GM08714 (cell line): Measurements from ENCODE around the gene MAPT.
"Not testable (repeated sequence)": the region's sequence is repeated elsewhere in the genome, so short reads cannot be mapped to it uniquely, and the experiment has no call there.

Experiments
- H3K4me3 ChIP-seq: fragments of 200-500 bp; sonication (Bioruptor generic); 2 replicates; pipeline ENCODE4 v1.5.1; 2014; ENCODE audit warnings: mild to moderate bottlenecking, low read length, inconsistent platforms
- ZNF274 ChIP-seq: IDR thresholded peaks from 2 replicates; pipeline ENCODE4 v1.6.1; 2012; ENCODE audit warnings: mild to moderate bottlenecking, low read depth, low read length

Gene MAPT

GRCh38 chr17:45904866-45905265, 10.5 kb downstream of the MAPT start:
- no peak overlapping the region for H3K4me3 ChIP-seq
- TF ChIP-seq ZNF274, result no peak

GRCh38 chr17:45905814-45906213, 11.5 kb downstream of the MAPT start:
- no peak for TF ChIP-seq ZNF274
- H3K4me3 ChIP-seq, result no peak overlapping the region

- H3K4me3 ChIP-seq, result no peak overlapping the region
- TF ChIP-seq ZNF274, result no peak
Observed at GRCh38 chr17:45906237-45906636, 11.9 kb downstream of the MAPT start.

- no peak for TF ChIP-seq ZNF274
- no peak overlapping the region for H3K4me3 ChIP-seq
Observed at GRCh38 chr17:45906927-45907622, 12.7 kb downstream of the MAPT start.

- H3K4me3 ChIP-seq, result no peak overlapping the region
- TF ChIP-seq ZNF274, result no peak
Observed at GRCh38 chr17:45907750-45908395, 13.5 kb downstream of the MAPT start.

GRCh38 chr17:45908460-45908859, 14.1 kb downstream of the MAPT start:
- no peak overlapping the region for H3K4me3 ChIP-seq
- no peak for TF ChIP-seq ZNF274

GRCh38 chr17:45908935-45909334, 14.6 kb downstream of the MAPT start:
- TF ChIP-seq ZNF274, result no peak
- no peak overlapping the region for H3K4me3 ChIP-seq

GRCh38 chr17:45910667-45911066, 16.3 kb downstream of the MAPT start:
- no peak for TF ChIP-seq ZNF274
- H3K4me3 ChIP-seq, result no peak overlapping the region

GRCh38 chr17:45912319-45912718, 18.0 kb downstream of the MAPT start:
- no peak overlapping the region for H3K4me3 ChIP-seq
- TF ChIP-seq ZNF274, result no peak

GRCh38 chr17:45913030-45913429, 18.7 kb downstream of the MAPT start:
- H3K4me3 ChIP-seq, result not testable (repeated sequence)

GRCh38 chr17:45914047-45914717, 19.8 kb downstream of the MAPT start:
- no peak for TF ChIP-seq ZNF274
- H3K4me3 ChIP-seq, result no peak overlapping the region

- no peak overlapping the region for H3K4me3 ChIP-seq
- TF ChIP-seq ZNF274, result no peak
Observed at GRCh38 chr17:45915263-45915662, 20.9 kb downstream of the MAPT start.

- no peak for TF ChIP-seq ZNF274
- no peak overlapping the region for H3K4me3 ChIP-seq
Observed at GRCh38 chr17:45917081-45917480, 22.7 kb downstream of the MAPT start.

- H3K4me3 ChIP-seq, result no peak overlapping the region
- TF ChIP-seq ZNF274, result no peak
Observed at GRCh38 chr17:45918241-45918745, 23.9 kb downstream of the MAPT start.

GRCh38 chr17:45919136-45919535, 24.8 kb downstream of the MAPT start:
- no peak for TF ChIP-seq ZNF274

More at GRCh38 chr17:45919136-45919535, 24.8 kb downstream of the MAPT start:
- no peak overlapping the region for H3K4me3 ChIP-seq
